ENCODE measurements around the gene ARHGEF3. TPM values are rescaled to one million over a fixed set of nuclear protein-coding genes. Genes with fewer than 3 reads are reported as not detected.

The ARHGEF3 gene
- polyA plus RNA-seq, 1 donor, result 29.1 TPM

GRCh38 chr3:56823421-56823926 lies 21.7 kb upstream of the ARHGEF3 start:
- no peak for DNase-seq (ENCODE audit: low read depth)

- DNase-seq (ENCODE audit: low read depth), result no peak
Observed at GRCh38 chr3:56822501-56822900, 20.8 kb upstream of the ARHGEF3 start.

DNA sequence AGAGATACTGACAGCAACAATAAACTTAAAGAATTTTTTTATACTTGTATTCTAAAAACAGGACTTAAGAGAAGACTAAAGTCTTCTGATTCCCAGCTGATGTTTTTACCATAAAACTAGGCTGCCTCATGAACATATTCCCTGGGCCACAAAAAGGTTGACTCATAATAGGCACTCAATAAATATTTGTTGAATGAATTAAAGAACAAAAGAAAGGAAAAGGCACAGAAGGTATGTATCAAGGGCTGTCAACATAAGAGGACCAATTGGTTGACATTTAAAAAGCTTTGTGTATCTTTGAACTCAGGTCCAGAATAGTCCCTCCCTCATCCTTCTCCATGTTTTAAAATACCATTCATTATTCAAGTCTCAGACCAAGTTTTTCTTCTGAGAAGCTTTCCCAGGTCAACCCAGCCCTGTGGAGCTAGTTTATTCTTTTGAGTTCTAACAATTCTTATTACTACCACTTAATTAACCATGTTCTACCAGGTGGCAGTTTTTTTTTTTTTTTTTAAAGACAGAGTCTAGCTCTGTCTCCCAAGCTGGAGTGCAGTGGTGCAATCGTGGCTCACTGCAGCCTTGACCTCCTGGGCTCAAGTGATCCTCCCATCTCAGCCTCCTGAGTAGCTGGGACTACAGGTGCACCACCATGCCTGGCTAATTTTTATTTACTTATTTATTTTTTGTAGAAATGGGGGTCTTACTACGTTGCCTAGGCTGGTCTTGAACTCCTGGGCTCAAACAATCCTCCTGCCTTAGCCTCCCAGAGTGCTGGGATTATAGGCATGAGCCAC lies 17.5 kb upstream of the ARHGEF3 start:
- no peak for DNase-seq (ENCODE audit: low read depth)

DNA sequence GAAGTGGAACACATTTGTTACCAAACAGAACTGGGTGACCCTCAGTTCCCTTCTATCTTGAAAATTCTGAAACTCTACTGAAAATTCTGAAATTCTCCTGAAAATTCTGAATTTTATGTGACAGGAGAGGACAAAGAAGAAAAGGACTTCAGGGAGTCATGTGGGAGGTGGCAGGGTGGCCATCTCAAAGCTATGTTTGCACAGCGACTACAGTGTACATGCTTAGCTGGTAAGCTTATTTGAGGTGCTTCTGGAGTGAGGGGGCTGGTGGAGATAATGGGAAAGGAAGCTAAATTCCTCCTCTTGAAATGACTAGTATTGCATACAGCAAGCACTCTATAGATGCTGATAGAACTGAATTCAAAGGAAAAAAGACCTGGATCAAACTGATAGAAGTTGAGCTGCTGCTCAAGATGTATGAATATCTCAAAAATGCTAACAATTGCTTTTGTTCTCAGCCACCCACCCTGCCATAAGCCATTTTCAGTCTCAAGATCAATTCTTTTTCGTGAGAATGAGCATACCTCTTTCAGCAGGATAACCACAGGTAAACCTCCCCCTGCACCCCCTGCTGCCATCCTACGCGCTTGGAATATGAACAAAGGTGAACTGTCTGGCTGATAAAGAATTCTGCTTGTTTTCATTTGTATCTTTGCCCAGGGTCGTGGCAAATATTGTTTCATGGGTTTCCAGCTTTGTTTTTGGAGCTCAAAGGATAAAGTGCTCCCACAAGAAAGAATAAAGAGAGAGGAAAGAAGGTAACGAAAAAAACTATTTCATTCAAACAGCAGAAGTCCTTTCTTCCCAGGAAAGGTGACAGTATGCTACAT lies 16.6 kb upstream of the ARHGEF3 start:
- no peak for DNase-seq (ENCODE audit: low read depth)

DNA sequence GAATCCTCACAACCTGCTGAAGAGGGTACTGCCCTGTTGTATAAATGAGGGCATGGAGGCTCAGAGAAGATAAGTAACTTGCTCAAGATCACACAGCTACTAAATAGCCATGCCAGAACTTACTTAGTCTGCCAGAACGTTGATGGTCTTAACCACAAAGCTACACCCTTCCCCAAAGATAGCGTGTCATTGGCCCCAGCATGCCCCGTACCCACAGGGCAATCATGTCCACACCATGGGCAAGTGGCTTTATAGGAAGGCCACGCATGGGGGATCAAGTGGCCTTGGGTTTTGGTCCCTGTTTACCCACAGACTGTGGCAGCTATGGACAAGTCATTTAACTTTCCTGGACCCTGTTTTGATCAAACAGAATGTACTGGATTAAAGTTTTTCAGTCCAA lies 15.9 kb upstream of the ARHGEF3 start:
- DNase-seq (ENCODE audit: low read depth), result no peak

GRCh38 chr3:56816061-56816460 lies 14.3 kb upstream of the ARHGEF3 start:
- no peak for DNase-seq (ENCODE audit: low read depth)

DNA sequence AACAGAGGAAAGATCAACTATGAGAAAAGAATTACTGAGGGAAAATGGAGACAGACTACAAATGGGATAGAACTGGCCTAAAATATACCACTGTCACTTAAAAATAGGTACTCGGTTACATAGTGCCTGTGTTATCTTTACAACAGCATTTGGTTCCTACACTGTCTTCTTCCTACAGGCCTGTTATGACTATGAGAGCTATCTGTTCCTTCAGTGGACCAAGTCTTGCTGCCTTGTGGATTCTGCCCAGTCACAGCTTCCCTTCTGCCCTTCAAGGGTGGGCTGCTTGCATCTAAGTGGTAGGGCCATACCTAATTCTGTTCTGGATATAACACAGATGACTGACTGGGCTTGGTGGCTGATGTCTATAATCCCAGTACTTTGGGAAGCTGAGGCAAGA lies 13.8 kb upstream of the ARHGEF3 start:
- no peak for DNase-seq (ENCODE audit: low read depth)

GRCh38 chr3:56813653-56813960 lies 11.9 kb upstream of the ARHGEF3 start:
- DNase-seq (ENCODE audit: low read depth), result no peak

- DNase-seq (ENCODE audit: low read depth), result no peak
Observed at GRCh38 chr3:56812754-56813652, 11.3 kb upstream of the ARHGEF3 start.

DNA sequence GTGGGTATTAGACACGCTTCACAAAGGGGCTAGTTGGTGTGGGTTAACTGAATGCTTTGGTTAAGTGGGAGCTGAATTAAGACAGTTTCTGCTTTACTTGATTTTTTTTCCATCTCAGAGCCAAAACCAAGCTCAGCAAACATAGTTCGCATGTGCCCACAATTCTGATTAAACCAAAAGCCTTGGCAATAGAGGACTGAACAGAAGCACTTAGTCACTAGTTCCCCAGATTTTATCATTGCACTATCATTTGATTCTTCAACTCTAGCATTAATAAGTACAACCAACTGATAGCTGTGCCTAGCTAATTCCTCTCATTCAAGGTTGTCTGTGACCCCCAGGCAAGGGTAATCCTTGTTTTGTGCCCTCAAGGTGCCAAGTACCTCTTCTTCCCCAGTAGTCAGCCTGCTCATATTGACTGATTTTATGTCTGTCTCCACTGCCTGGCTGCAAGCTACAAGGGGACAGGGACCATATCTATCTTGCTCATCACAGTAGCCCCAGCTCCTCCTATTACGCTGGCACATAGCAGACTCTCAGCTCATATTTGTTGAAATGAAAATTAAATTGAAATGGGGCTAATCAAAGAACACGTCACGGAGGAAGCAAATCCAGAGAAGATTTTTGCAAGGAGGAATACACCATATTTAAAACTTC lies 9.9 kb upstream of the ARHGEF3 start:
- DNase-seq (ENCODE audit: low read depth), result no peak

- no peak for DNase-seq (ENCODE audit: low read depth)
Observed at GRCh38 chr3:56810577-56811545, 9.1 kb upstream of the ARHGEF3 start.

DNA sequence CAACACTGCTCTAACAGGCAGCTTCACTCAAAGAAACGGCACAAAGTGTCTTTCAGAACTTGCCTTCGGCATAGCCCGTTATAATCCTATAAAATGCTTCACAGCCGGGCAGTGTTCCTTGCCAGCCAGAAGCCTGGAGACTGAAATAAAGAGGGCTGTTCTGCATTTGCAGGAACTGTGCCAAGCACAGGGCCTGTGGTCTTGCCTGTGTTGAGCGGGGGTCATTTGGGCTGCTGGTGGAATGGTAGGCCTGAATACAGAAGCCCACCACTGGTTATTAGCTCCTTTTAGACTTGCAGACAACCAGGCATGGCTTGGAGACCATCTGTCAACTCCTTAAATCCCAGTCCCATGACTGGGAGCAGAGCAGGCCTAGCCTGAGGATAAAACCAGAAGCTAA lies 4.7 kb upstream of the ARHGEF3 start:
- no peak for DNase-seq (ENCODE audit: low read depth)

GRCh38 chr3:56802790-56803189 lies 1.0 kb upstream of the ARHGEF3 start:
- no peak for DNase-seq (ENCODE audit: low read depth)

DNA sequence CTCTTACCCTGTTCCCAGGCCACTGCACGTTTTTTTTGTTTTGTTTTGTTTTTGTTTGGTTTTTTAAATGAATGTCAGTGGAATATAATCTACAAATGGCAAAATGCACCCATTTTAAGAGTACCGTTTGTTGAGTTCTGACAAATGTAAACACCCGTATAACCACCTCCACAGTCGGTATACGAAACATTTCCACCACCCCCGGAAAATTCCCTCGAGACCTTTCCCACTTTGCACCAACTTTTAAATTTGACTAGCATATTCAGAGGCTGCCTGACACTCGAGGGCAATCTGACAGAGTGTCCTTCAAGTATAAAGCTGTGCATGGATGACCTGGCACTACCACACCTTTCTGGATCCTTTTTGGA lies 613 bp upstream of the ARHGEF3 start:
- no peak for DNase-seq (ENCODE audit: low read depth)

DNA sequence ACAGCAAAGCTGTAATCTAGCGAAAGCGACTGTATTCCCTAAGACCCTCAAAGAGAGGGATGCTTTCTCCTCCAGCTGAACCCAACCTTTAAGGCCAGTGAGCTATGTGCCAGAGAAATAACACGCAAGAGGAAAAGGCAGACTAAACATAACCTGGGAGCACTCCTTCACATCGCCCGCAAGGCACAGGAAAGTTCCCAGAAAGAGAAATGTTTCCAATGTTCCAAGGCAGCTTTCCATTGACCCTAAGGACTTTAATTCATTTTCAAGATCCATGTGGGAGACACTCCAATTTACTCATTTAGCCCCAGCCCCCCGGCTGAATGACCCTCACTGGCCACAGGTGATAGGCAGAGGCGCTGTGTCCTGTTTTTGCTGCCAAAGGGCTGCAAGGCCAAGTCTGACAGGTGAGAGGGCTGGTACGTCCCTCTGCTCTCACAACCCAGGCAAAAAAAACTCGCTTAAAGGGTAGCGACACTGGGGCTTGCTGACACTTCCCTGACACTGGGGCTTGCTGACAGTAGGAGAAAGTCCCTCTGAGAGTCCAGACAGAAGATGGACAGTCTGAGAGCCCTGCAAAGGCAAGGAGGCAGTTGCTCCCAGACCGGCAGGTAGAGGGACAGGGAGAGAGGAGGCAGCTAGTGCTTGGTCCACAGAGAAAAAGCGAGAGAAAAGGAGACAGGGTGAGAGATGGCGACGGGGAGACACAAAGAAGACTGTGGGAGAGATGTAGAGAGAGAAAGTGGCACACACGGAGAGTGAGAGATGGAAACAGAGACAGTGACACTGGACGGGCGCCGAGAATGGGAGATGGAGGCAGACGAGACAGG lies 702 bp downstream of the ARHGEF3 start:
- no peak for DNase-seq (ENCODE audit: low read depth)

DNA sequence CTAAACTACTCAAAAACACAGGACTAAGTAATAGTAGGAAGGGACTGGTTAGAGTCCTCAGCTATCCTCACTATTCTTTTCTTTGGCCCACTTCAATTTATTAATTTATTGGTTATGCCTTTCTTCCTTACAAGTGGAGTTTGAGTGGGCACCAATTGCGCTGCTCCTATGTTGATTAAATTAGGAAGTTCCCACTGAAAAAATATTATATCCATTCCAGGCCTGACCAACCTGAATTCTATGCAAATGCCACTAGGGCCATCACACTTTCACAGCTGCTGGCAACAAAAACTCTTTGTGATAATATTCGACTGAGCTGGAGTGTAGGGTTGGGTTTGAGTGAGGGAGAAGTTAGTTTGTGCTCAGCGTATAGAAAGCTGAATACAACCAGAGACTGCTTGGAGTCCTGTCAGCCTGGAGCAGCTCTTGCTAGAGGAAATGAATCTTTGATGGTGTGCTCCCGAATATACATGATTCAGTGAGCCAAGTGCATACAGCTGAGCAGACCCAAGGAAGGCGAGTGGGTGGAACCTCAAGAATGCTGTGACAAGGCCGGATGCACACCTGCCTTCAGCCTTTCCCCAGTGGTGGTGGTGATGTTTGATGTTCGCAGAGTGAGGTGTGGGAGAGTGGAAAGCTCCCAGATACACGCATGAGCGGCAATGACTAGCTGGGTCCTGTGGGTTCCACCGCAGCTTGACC lies 1.5 kb downstream of the ARHGEF3 start:
- no peak for DNase-seq (ENCODE audit: low read depth)

- no peak for DNase-seq (ENCODE audit: low read depth)
Observed at GRCh38 chr3:56799251-56799882, 2.4 kb downstream of the ARHGEF3 start.

GRCh38 chr3:56796996-56797395 lies 4.8 kb downstream of the ARHGEF3 start:
- DNase-seq (ENCODE audit: low read depth), result no peak
